SU-DHL-6 (cell line): ENCODE results near the gene SLC5A6.

Source experiments
- CTCF ChIP-seq: fragments of 200-600 bp; sonication (generic); IDR thresholded peaks from one replicate; pipeline ENCODE4 v1.5.1; 2017; ENCODE audit warnings: antibody characterized with exemption, mild to moderate bottlenecking, low read length, moderate library complexity; ENCODE audit not compliant: insufficient read depth, poor library complexity, severe bottlenecking
- EZH2phosphoT487 ChIP-seq: fragments of 200-600 bp; sonication (generic), shearing (Covaris generic); conservative IDR thresholded peaks from 2 replicates; pipeline ENCODE4 v1.6.1; 2018; ENCODE audit warnings: mild to moderate bottlenecking, antibody characterized with exemption, low read length, moderate library complexity, mixed read lengths

GRCh38 chr2:27202854-27203253 lies 9.2 kb downstream of the SLC5A6 start:
- no peak for TF ChIP-seq CTCF
- TF ChIP-seq EZH2phosphoT487: no peak
